ENCODE measurements around the gene AADAT.
"Not testable (repeated sequence)": the region's sequence is repeated elsewhere in the genome, so short reads cannot be mapped to it uniquely, and the experiment has no call there.

AADAT gene

DNA sequence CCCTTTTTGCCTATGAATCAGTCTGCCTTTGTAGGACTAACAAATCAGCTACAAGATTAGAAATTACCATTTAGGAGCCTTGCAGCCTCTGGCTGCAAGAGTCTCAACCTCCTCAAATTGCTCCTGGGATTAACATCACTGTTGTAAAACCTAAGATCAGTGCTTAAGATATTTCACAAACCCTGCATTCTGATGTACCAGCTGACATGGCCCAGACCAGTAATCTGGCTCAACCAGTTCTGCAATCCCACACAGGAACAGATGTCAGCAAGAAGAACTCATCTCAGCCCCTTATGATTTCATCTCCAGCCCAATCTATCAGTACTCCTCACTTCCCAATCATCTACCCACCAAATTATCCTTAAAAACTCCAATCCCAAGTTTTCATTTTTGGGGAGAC is 32.5 kb upstream of the AADAT start:
- TF ChIP-seq POLR2AphosphoS5 (IDR thresholded peaks at IDR 0.05; ENCODE audit: borderline replicate concordance, low read depth, low read length) = no peak
- no peak for TF ChIP-seq EZH2 (IDR thresholded peaks at IDR 0.05)
- no peak for TF ChIP-seq FOXP2 (optimal IDR thresholded peaks at IDR 0.05; ENCODE audit: control extremely low read depth, extremely low read length, insufficient read depth)
- Histone ChIP-seq H3K36me3 (ENCODE audit: insufficient read depth, low read length) (no peaks in the 10 kb centered on the region), H3K27ac (no peak overlapping the region), H3K4me3 (no peak overlapping the region), H3K9ac (ENCODE audit: insufficient read length) (no peak overlapping the region), H3K9me3 (ENCODE audit: low read depth, low read length) (no peaks in the 10 kb centered on the region)
- no peak for DNase-seq (ENCODE audit: low read depth, low spot score)

DNA sequence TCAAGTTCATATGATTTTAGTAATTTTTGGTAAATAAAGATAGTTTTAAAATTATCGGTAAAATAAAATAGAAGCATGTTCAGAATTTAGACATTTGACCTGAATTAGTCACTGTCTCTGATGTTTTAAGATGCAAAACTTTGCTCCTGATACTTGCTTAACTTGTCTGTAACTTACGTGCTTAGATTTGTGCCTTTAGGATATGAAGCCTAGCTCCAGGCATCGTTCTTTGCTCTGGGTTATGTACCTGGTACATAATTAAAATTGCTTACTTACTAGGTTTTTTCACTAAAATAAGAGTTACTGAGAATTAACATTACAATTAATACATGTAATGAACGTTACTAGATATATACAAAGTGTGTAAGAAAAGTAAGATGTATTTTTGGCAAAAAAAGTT is 24.9 kb upstream of the AADAT start:
- no peak overlapping the region for H3K4me3 ChIP-seq
- DNase-seq (ENCODE audit: low read depth, low spot score) = no peak
- H3K27ac ChIP-seq = no peak overlapping the region
- no peak overlapping the region for H3K9ac ChIP-seq (ENCODE audit: insufficient read length)
- H3K9me3 ChIP-seq (ENCODE audit: low read depth, low read length) = no peaks in the 10 kb centered on the region
- no peaks in the 10 kb centered on the region for H3K36me3 ChIP-seq (ENCODE audit: insufficient read depth, low read length)
- TF ChIP-seq FOXP2 (optimal IDR thresholded peaks at IDR 0.05; ENCODE audit: control extremely low read depth, extremely low read length, insufficient read depth) (no peak), EZH2 (IDR thresholded peaks at IDR 0.05) (no peak), POLR2AphosphoS5 (IDR thresholded peaks at IDR 0.05; ENCODE audit: borderline replicate concordance, low read depth, low read length) (no peak)

DNA sequence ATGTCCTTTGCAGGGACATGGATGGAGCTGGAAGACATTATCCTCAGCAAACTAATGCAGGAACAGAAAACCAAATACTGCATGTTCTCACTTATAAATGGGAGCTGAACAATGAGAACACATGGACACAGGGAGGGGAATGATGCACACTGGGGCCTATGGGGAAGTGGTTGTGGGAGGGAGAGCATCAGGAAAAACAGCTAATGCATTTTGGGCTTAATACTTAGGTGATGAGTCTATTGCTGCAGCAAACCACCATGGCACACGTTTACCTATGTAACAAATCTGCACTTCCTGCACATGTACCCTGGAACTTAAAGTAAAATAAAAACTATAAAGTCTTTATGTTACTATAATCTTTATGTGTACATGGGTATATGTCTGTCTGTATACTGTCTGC is 24.4 kb upstream of the AADAT start:
- H3K36me3 ChIP-seq (ENCODE audit: insufficient read depth, low read length); H3K9me3 ChIP-seq (ENCODE audit: low read depth, low read length); H3K27ac ChIP-seq; DNase-seq (ENCODE audit: low read depth, low spot score); H3K9ac ChIP-seq (ENCODE audit: insufficient read length); H3K4me3 ChIP-seq: not testable (repeated sequence)

DNA sequence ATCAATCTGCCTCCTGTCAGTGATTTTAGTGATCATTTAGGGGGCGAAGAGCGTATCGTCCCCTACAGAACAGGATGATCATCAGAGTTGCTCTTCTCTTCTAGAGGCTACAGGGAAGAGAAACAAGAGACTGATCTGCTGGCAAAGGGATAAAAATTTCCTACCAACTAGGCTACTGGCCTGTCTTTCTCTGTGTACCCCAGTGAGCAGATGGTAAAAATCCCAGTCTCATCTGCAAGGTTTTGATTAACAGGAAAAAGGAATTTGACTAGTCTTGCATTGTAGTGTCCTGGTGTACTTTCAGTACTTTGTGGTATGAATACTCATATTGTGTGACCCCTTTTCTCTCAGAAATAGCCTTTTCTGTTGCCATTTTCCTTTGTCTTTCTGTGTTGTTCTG is 21.8 kb upstream of the AADAT start:
- Histone ChIP-seq H3K9me3 (ENCODE audit: low read depth, low read length) (no peaks in the 10 kb centered on the region), H3K36me3 (ENCODE audit: insufficient read depth, low read length) (no peaks in the 10 kb centered on the region), H3K9ac (ENCODE audit: insufficient read length) (no peak overlapping the region), H3K27ac (no peak overlapping the region), H3K4me3 (no peak overlapping the region)
- TF ChIP-seq FOXP2 (optimal IDR thresholded peaks at IDR 0.05; ENCODE audit: control extremely low read depth, extremely low read length, insufficient read depth) (no peak), EZH2 (IDR thresholded peaks at IDR 0.05) (no peak), POLR2AphosphoS5 (IDR thresholded peaks at IDR 0.05; ENCODE audit: borderline replicate concordance, low read depth, low read length) (no peak)
- no peak for DNase-seq (ENCODE audit: low read depth, low spot score)

DNA sequence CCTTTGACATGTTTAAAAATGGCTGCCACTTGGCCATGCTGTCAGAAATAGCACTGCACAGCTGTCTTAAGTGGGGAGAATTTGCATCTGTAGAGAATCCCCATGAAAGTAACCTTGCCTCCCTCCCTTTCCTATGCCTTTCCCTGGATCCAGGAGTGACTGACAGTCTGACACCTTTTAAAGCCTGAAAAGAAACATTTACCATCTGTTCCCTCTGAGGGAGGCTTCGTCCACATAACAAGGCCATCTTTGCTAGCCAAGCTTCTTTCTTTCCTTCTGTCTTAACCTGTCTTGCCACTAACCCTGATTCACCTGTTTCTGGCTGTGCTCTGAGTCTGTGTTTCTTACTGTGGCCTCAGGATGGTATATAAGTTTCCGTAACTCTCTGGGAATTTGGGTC is 21.3 kb upstream of the AADAT start:
- H3K4me3 ChIP-seq = no peak overlapping the region
- no peaks in the 10 kb centered on the region for H3K9me3 ChIP-seq (ENCODE audit: low read depth, low read length)
- H3K9ac ChIP-seq (ENCODE audit: insufficient read length) = no peak overlapping the region
- no peak for TF ChIP-seq FOXP2 (optimal IDR thresholded peaks at IDR 0.05; ENCODE audit: control extremely low read depth, extremely low read length, insufficient read depth)
- no peak for TF ChIP-seq POLR2AphosphoS5 (IDR thresholded peaks at IDR 0.05; ENCODE audit: borderline replicate concordance, low read depth, low read length)
- no peak for TF ChIP-seq EZH2 (IDR thresholded peaks at IDR 0.05)
- DNase-seq (ENCODE audit: low read depth, low spot score) = no peak
- no peak overlapping the region for H3K27ac ChIP-seq
- no peaks in the 10 kb centered on the region for H3K36me3 ChIP-seq (ENCODE audit: insufficient read depth, low read length)

DNA sequence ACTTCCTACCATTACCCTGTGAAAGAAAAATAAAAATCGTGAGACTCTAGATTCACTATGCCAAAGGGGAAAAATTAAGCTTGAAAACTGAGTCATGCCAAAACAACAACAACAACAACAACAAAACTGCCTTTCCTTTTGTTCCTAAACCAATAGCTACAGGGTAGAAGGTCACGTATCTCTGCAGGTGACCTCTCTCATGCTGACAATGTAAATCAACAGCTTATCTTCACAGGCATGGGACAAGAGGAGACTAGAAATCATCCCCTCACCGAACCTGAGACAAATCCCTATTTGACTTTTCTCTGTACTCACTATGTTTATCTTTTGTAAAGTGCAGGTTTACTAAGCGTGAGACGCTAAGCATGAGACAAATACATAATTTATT is 20.5 kb upstream of the AADAT start:
- Histone ChIP-seq H3K27ac (no peak overlapping the region), H3K9me3 (ENCODE audit: low read depth, low read length) (no peaks in the 10 kb centered on the region), H3K9ac (ENCODE audit: insufficient read length) (no peak overlapping the region), H3K36me3 (ENCODE audit: insufficient read depth, low read length) (no peaks in the 10 kb centered on the region), H3K4me3 (no peak overlapping the region)
- TF ChIP-seq EZH2 (IDR thresholded peaks at IDR 0.05) = no peak
- no peak for TF ChIP-seq FOXP2 (optimal IDR thresholded peaks at IDR 0.05; ENCODE audit: control extremely low read depth, extremely low read length, insufficient read depth)
- TF ChIP-seq POLR2AphosphoS5 (IDR thresholded peaks at IDR 0.05; ENCODE audit: borderline replicate concordance, low read depth, low read length) = no peak
- no peak for DNase-seq (ENCODE audit: low read depth, low spot score)

DNA sequence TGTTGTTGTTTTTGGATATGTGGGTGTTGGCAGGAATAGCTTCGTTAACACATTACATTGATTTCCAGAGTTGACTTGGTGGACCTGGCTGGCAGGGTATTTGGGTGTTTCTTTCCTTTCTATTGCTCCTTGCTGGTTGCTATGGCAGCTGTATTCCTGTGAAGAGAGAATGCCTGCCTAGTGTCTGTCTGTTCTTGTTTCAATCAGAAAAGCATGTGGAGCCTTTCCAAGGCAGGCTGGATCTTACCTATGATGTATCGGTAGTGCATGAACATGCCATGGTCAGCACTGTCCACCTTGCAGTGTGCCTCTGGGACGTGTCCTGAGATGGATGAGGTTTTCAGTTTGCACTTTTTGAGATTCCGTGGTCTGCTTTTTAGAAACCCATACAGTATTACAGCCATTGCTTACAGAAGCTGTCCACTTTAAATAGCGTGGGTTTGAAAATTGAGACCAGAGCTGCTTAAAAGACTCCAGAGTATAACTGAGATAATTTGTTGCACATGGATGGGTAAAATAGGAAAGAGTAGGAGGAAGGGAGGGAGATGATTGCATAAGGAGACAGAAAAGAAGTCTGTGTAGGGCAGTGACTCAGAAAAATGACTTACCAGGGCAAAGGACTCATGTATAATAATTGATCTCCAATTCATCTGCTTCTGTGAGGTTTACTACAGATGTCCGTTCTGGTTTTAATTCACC is 20.0 kb upstream of the AADAT start:
- H3K4me3 ChIP-seq = no peak overlapping the region

DNA sequence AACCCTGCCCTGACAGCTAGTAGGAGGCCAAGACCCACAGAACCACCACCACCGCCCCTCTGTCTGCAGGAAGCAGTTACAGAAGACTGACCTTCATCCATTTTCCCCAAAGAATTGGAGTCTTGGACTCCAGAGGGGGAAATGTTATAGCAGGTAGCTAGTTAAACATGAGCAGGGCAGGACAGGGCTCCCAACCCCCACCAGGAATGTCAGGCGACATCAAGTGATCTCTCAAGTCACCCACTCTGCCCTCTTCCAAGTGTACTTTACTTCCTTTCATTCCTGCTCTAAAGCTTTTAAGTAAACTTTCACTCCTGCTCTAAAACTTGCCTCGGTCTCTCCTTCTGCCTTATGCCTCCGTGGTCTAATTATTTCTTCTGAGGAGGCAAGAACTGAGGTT is 17.1 kb upstream of the AADAT start:
- no peak overlapping the region for H3K27ac ChIP-seq
- H3K9me3 ChIP-seq (ENCODE audit: low read depth, low read length) = no peaks in the 10 kb centered on the region
- DNase-seq (ENCODE audit: low read depth, low spot score) = no peak
- no peak overlapping the region for H3K9ac ChIP-seq (ENCODE audit: insufficient read length)
- TF ChIP-seq POLR2AphosphoS5 (IDR thresholded peaks at IDR 0.05; ENCODE audit: borderline replicate concordance, low read depth, low read length) = no peak
- TF ChIP-seq EZH2 (IDR thresholded peaks at IDR 0.05) = no peak
- no peak for TF ChIP-seq FOXP2 (optimal IDR thresholded peaks at IDR 0.05; ENCODE audit: control extremely low read depth, extremely low read length, insufficient read depth)
- H3K36me3 ChIP-seq (ENCODE audit: insufficient read depth, low read length) = no peaks in the 10 kb centered on the region
- H3K4me3 ChIP-seq = no peak overlapping the region

More for the DNA sequence above, 20.0 kb upstream of the AADAT start:
- DNase-seq (ENCODE audit: low read depth, low spot score) = no peak
- no peak overlapping the region for H3K9ac ChIP-seq (ENCODE audit: insufficient read length)
- no peak for TF ChIP-seq EZH2 (IDR thresholded peaks at IDR 0.05)
- no peak for TF ChIP-seq POLR2AphosphoS5 (IDR thresholded peaks at IDR 0.05; ENCODE audit: borderline replicate concordance, low read depth, low read length)
- TF ChIP-seq FOXP2 (optimal IDR thresholded peaks at IDR 0.05; ENCODE audit: control extremely low read depth, extremely low read length, insufficient read depth) = no peak
- H3K27ac ChIP-seq = no peak overlapping the region
- H3K36me3 ChIP-seq (ENCODE audit: insufficient read depth, low read length) = no peaks in the 10 kb centered on the region
- H3K9me3 ChIP-seq (ENCODE audit: low read depth, low read length) = no peaks in the 10 kb centered on the region

DNA sequence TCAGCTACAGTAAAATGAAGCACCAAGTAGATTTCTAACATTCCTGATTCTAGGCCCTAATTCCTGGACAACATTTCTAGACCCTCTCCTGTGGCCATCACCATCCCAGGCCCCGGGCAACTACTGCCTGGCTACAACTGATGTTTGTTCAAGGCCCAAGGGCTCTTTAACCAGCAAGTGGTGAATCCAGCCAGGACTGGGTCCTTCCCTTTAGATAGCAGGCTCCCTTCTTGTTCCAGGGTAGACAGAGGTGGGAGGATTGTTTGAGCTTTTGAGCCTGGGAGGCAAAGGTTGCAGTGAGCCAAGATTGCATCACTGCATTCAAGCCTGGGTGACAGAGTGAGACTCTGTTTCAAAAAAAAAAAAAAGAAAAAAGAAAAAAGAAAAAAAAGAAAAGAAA is 12.7 kb upstream of the AADAT start:
- Histone ChIP-seq H3K9ac (ENCODE audit: insufficient read length) (no peak overlapping the region), H3K36me3 (ENCODE audit: insufficient read depth, low read length) (no peaks in the 10 kb centered on the region), H3K4me3 (no peak overlapping the region), H3K9me3 (ENCODE audit: low read depth, low read length) (no peaks in the 10 kb centered on the region), H3K27ac (no peak overlapping the region)
- no peak for DNase-seq (ENCODE audit: low read depth, low spot score)
- no peak for TF ChIP-seq EZH2 (IDR thresholded peaks at IDR 0.05)
- no peak for TF ChIP-seq POLR2AphosphoS5 (IDR thresholded peaks at IDR 0.05; ENCODE audit: borderline replicate concordance, low read depth, low read length)
- TF ChIP-seq FOXP2 (optimal IDR thresholded peaks at IDR 0.05; ENCODE audit: control extremely low read depth, extremely low read length, insufficient read depth) = no peak

DNA sequence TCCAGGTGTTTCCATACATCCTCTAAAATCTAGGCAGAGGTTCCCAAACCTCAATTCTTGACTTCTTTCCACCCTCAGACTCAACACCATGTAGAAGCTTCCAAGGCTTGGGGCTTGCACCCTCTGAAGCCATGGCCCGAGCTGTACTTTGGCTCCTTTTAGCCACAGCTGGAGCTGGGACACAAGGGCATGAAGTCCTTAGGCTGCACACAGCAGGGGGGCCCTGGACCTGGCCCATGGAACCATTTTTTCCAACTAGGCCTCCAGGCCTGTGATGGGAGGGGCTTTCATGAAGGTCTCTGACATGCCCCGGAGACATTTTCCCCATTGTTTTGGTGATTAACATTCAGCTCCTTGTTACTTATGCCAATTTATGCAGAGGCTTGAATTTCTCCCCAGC is 8.4 kb upstream of the AADAT start:
- not testable (repeated sequence) for H3K27ac ChIP-seq; H3K36me3 ChIP-seq (ENCODE audit: insufficient read depth, low read length); H3K9ac ChIP-seq (ENCODE audit: insufficient read length); H3K4me3 ChIP-seq; H3K9me3 ChIP-seq (ENCODE audit: low read depth, low read length); DNase-seq (ENCODE audit: low read depth, low spot score)
